Kidney (tissue), 14 donors: ENCODE results near the gene MORF4L2. TPM values are rescaled to one million over a fixed set of nuclear protein-coding genes. Genes with fewer than 3 reads are reported as not detected.

Experiments used
- DNase-seq, 5 donors: peaks; one replicate each; pipeline ENCODE4 v3.0.0-alpha.2; 2013 to 2020
- FAIRE-seq: peaks from 2 replicates; lab custom pipeline; 2012; peaks lifted over from hg19 to GRCh38; lab: Jason Lieb, UNC
- H3K27ac ChIP-seq, 2 donors: one replicate each; pipeline ENCODE4 v1.7.0; 2013; ENCODE audit warnings: low read depth in 2 of 2, low read length in 2 of 2, inconsistent platforms in 1 of 2
- H3K27me3 ChIP-seq: one replicate; pipeline ENCODE4 v1.7.1; 2013; ENCODE audit warnings: low read length, inconsistent platforms; ENCODE audit not compliant: control insufficient read depth, insufficient read depth
- H3K36me3 ChIP-seq, 3 donors: one replicate each; pipeline versions ENCODE4 v1.7.0 to v1.7.1; 2013; ENCODE audit warnings: low read length in 3 of 3, control low read depth in 1 of 3, inconsistent platforms in 1 of 3; ENCODE audit not compliant: insufficient read depth in 3 of 3, control insufficient read depth in 2 of 3
- H3K4me1 ChIP-seq, 3 donors: one replicate each; pipeline versions ENCODE4 v1.7.0 to v1.7.1; 2013; ENCODE audit warnings: low read length in 3 of 3, inconsistent platforms in 1 of 3, low read depth in 1 of 3; ENCODE audit not compliant: control insufficient read depth in 2 of 3, insufficient read depth in 2 of 3
- H3K4me3 ChIP-seq, 3 donors: one replicate each; pipeline versions ENCODE4 v1.7.0 to v1.8.1; 2013; ENCODE audit warnings: low read length in 3 of 3, control low read depth in 1 of 3, inconsistent platforms in 1 of 3
- H3K9ac ChIP-seq, 3 donors: one replicate each; pipeline versions ENCODE4 v1.7.0 to v1.7.1; 2013; ENCODE audit warnings: low read length in 3 of 3, control low read depth in 1 of 3, inconsistent platforms in 1 of 3
- H3K9me3 ChIP-seq, 3 donors: one replicate each; pipeline versions ENCODE4 v1.7.0 to v1.7.1; 2013; ENCODE audit warnings: low read length in 3 of 3, control low read depth in 1 of 3, inconsistent platforms in 1 of 3; ENCODE audit not compliant: control insufficient read depth in 2 of 3, insufficient read depth in 1 of 3
- CTCF ChIP-seq: IDR thresholded peaks from 3 replicates; pipeline ENCODE4 v1.5.1; 2012; ENCODE audit warnings: mild to moderate bottlenecking, moderate library complexity, borderline replicate concordance; ENCODE audit not compliant: insufficient read depth; ENCODE audit errors: extremely low read depth
- intact Hi-C: fragments of 100-400 bp; cut with DNase I; formaldehyde crosslinking; loops from one replicate; pipeline ENCODE4 v1.11.1; 2022
- polyA plus RNA-seq: library from polyadenylated mRNA; stranded (reverse); fragments of 350-450 nt; fragmentation: Illumina TruSeq; extraction: RNeasy Lipid Tissue Mini Kit (QIAGEN cat#74804); gene quantifications from one replicate; pipeline ENCODE4 v1.2.3, GENCODE V29; 2014; ENCODE audit warnings: low read depth, low replicate concordance; ENCODE audit not compliant: insufficient read depth
- total RNA-seq: library from RNA; stranded (reverse); fragmentation: NEBNext Ultra II Directional; extraction: Animal tissue kit (Norgen Biotek cat#: 25700); gene quantifications from one replicate; pipeline ENCODE4 v1.2.1, GENCODE V29; 2021
- donor health status: control.
- donor health status: control.
- donor health status: control.
- donor health status: control.
- donor health status: control.
- donor health status: DM: yes; HTN: yes; CAD: no.
- donor health status: Normal renal cell carcinoma (clear cell type).

MORF4L2 gene
- total and polyA plus RNA-seq, 2 donors from 2014 or later, result 146 to 250 TPM

- H3K4me1 ChIP-seq, result no peaks in the 10 kb centered on the region
- TF ChIP-seq CTCF, result no peak
- no peak overlapping the region for H3K9ac ChIP-seq
- FAIRE-seq (peak; percentile 59), DNase-seq (no peak)
- intact Hi-C loops, result no loop called here
- H3K27me3 ChIP-seq, result no peaks in the 10 kb centered on the region
- H3K36me3 ChIP-seq, result peaks cover 7 to 26% (median 16%) of the 10 kb centered on the region in 3 donors
- H3K27ac ChIP-seq, result no peak overlapping the region
- H3K4me3 ChIP-seq, result no peak overlapping the region
- no peaks in the 10 kb centered on the region for H3K9me3 ChIP-seq
These were observed 5.1 kb downstream of the MORF4L2 start for GRCh38 chrX:103681443-103681842.

- no peak overlapping the region for H3K9ac ChIP-seq
- FAIRE-seq, result no peak
- TF ChIP-seq CTCF, result no peak
- H3K9me3 ChIP-seq, result no peaks in the 10 kb centered on the region
- intact Hi-C loops, result no loop called here
- H3K36me3 ChIP-seq, result peaks cover 7 to 25% (median 13%) of the 10 kb centered on the region in 3 donors
- peaks cover 2% of the 10 kb centered on the region for H3K27me3 ChIP-seq
- H3K27ac ChIP-seq, result no peak overlapping the region
- no peak for DNase-seq
- no peaks in the 10 kb centered on the region for H3K4me1 ChIP-seq
- H3K4me3 ChIP-seq, result no peak overlapping the region
These were observed 8.1 kb downstream of the MORF4L2 start for GRCh38 chrX:103678199-103678993.

DNA sequence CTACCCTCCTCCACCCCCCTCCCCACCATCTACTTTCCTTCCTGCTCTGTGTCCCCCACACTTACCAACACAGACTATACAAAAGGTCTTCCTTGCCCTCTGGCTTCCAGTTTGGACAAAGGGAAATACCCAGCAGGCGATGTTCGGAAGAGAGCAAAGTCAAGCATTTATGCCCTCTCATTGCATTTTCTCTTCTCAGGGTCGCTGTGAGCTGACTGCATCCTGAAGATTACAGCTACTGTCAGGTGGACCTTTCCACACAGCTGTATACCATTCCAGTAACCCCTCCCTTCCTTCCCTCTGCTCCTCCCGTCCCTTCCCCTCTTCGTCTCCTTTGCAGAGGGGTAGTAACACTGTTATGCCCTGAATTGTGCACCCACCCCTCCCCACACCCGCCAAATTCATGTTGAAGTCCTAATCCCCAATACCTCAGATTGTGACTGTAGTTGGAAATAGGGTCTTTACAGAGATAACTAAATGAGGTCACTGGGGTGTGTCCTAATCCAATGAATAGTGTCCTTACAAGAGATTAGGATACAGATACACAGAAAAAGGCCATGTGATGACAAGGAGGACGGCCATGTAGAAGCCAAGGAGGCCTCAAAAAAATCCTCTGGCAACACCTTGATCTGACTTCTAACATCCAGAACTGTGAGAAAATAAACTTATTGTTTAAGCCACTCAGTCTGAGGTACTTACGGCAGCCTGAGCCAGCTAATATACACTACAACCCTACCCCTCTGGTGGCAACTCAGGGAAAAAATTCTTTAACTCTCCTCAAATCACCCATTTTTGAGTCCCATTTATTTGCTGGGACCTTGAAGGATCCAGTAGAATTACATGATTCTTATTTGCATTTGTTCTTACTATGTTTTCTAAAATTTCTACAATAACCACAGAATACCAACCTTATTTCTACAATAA lies 11.7 kb downstream of the MORF4L2 start:
- intact Hi-C loops, result no loop called here
- no peak for TF ChIP-seq CTCF
- Histone ChIP-seq H3K9me3 (no peaks in the 10 kb centered on the region), H3K9ac (no peak overlapping the region), H3K4me1 (no peaks in the 10 kb centered on the region), H3K36me3 (peaks cover 7 to 16% (median 9%) of the 10 kb centered on the region in 3 donors), H3K27me3 (peaks cover 2% of the 10 kb centered on the region), H3K27ac (no peak overlapping the region), H3K4me3 (no peak overlapping the region)
- FAIRE-seq, result no peak
- no peak for DNase-seq
